Measurements from ENCODE around the gene SMAD5.

Gene SMAD5

DNA sequence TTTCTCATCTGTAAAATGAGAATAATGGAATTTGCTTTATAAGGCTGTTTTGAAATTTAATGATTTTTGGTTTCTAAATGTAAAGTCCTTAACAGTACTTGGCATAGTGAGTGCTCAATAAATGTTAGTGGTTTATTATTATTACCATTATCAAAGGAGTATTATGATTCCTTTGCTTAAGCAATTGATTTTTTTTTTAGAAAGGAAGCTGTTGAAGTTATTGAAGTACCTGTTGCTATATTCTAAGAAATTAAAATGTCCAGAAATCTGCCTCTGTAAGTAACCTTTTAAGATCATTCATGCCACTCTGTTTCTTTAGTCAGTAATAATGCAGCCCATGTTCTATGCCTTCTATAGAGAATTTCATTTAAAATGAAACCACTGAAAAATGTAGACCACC is 15.0 kb downstream of the SMAD5 start:
- Histone ChIP-seq H4K20me1 (ENCODE audit: insufficient read depth, low read length) (peaks cover 39% of the 10 kb centered on the region), H3F3A (ENCODE audit: insufficient read depth, low read length) (no peaks in the 10 kb centered on the region)

DNA sequence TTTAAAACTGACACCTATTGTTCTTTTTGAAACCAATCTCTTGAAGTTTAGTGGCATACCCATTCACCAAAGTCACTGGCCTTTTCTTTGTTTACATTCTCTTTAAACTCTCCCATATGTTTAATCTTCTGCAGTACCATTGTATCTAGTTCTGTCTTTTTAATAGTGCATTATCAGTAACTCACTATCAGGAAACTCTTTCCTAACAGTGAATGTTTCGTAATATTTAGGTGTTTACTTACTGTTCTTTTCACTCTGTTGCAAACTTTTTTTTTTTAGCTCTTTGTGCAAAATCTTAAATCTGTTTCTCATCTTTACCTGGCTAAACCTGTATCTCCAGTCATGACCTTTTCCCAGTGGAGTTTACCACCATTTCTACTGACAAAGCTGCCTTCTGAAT is 17.2 kb downstream of the SMAD5 start:
- no peaks in the 10 kb centered on the region for H3F3A ChIP-seq (ENCODE audit: insufficient read depth, low read length)
- H3K79me2 ChIP-seq (ENCODE audit: low read length): peaks cover 97% of the 10 kb centered on the region
- TF ChIP-seq EZH2 (optimal IDR thresholded peaks at IDR 0.05; ENCODE audit: low read depth, low read length) (no peak), EZH2phosphoT487 (IDR thresholded peaks at IDR 0.05; ENCODE audit: low read length) (no peak)
- TF ChIP-seq, protein P1, sequence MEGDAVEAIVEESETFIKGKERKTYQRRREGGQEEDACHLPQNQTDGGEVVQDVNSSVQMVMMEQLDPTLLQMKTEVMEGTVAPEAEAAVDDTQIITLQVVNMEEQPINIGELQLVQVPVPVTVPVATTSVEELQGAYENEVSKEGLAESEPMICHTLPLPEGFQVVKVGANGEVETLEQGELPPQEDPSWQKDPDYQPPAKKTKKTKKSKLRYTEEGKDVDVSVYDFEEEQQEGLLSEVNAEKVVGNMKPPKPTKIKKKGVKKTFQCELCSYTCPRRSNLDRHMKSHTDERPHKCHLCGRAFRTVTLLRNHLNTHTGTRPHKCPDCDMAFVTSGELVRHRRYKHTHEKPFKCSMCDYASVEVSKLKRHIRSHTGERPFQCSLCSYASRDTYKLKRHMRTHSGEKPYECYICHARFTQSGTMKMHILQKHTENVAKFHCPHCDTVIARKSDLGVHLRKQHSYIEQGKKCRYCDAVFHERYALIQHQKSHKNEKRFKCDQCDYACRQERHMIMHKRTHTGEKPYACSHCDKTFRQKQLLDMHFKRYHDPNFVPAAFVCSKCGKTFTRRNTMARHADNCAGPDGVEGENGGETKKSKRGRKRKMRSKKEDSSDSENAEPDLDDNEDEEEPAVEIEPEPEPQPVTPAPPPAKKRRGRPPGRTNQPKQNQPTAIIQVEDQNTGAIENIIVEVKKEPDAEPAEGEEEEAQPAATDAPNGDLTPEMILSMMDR (IDR thresholded peaks at IDR 0.05; ENCODE audit: low read length): no peak
- DNase-seq: no peak
- no peak overlapping the region for H3K9ac ChIP-seq (ENCODE audit: low read length)
- peaks cover 7% of the 10 kb centered on the region; the same call in 1 of the 2 replicates for H3K36me3 ChIP-seq (replicated peaks; ENCODE audit: insufficient read depth, low read length)
- H3K9me2 ChIP-seq (replicated peaks; ENCODE audit: insufficient read depth, low read length): no peaks in the 10 kb centered on the region
- H3K4me1 ChIP-seq (ENCODE audit: low read length): no peaks in the 10 kb centered on the region
- no peak overlapping the region for H3K4me3 ChIP-seq (ENCODE audit: low read length)
- H3K4me2 ChIP-seq (ENCODE audit: low read depth, low read length): no peak overlapping the region
- no peaks in the 10 kb centered on the region for H3K27me3 ChIP-seq (replicated peaks; ENCODE audit: insufficient read depth, low read length)
- no peak overlapping the region for H3K27ac ChIP-seq (ENCODE audit: low read length)
- H4K20me1 ChIP-seq (ENCODE audit: insufficient read depth, low read length): peaks cover 19% of the 10 kb centered on the region
- H2AFZ ChIP-seq (ENCODE audit: low read length): no peak overlapping the region
- no peaks in the 10 kb centered on the region for H3K9me3 ChIP-seq (replicated peaks; ENCODE audit: insufficient read depth, low read length)

More for the DNA sequence above, 15.0 kb downstream of the SMAD5 start:
- TF ChIP-seq, protein P1 (IDR thresholded peaks at IDR 0.05; ENCODE audit: low read length): no peak
- TF ChIP-seq EZH2phosphoT487 (IDR thresholded peaks at IDR 0.05; ENCODE audit: low read length): no peak
- no peak for TF ChIP-seq EZH2 (optimal IDR thresholded peaks at IDR 0.05; ENCODE audit: low read depth, low read length)
- Histone ChIP-seq H3K4me1 (ENCODE audit: low read length) (no peaks in the 10 kb centered on the region), H3K79me2 (ENCODE audit: low read length) (peaks cover 97% of the 10 kb centered on the region), H3K27me3 (replicated peaks; ENCODE audit: insufficient read depth, low read length) (no peaks in the 10 kb centered on the region), H3K9me2 (replicated peaks; ENCODE audit: insufficient read depth, low read length) (no peaks in the 10 kb centered on the region), H3K9ac (ENCODE audit: low read length) (no peak overlapping the region), H3K4me2 (ENCODE audit: low read depth, low read length) (no peak overlapping the region), H2AFZ (ENCODE audit: low read length) (no peak overlapping the region), H3K9me3 (replicated peaks; ENCODE audit: insufficient read depth, low read length) (no peaks in the 10 kb centered on the region), H3K36me3 (replicated peaks; ENCODE audit: insufficient read depth, low read length) (peaks cover 7% of the 10 kb centered on the region; the same call in 1 of the 2 replicates), H3K4me3 (ENCODE audit: low read length) (no peak overlapping the region), H3K27ac (ENCODE audit: low read length) (no peak overlapping the region)
- no peak for DNase-seq

DNA sequence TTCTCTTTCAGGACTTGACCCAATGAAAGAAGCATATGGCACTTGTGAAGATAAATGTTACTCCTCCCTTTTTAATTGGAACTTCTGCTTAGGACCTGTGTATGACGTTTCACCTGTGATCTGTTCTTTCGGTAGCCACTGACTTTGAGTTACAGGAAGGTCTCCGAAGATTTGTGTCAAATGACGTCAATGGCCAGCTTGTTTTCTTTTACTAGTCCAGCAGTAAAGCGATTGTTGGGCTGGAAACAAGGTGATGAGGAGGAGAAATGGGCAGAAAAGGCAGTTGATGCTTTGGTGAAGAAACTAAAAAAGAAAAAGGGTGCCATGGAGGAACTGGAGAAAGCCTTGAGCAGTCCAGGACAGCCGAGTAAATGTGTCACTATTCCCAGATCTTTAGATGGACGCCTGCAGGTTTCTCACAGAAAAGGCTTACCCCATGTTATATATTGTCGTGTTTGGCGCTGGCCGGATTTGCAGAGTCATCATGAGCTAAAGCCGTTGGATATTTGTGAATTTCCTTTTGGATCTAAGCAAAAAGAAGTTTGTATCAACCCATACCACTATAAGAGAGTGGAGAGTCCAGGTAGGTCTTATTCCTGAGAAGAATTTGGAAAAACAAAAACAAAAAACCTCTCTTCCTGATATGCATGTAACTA is 21.1 kb downstream of the SMAD5 start:
- Histone ChIP-seq H3K9me3 (replicated peaks; ENCODE audit: insufficient read depth, low read length) (no peaks in the 10 kb centered on the region), H2AFZ (ENCODE audit: low read length) (no peak overlapping the region), H3K9ac (ENCODE audit: low read length) (no peak overlapping the region), H4K20me1 (ENCODE audit: insufficient read depth, low read length) (peaks cover 3% of the 10 kb centered on the region; the same call in 1 of the 2 replicates), H3K4me2 (ENCODE audit: low read depth, low read length) (no peak overlapping the region), H3F3A (ENCODE audit: insufficient read depth, low read length) (no peaks in the 10 kb centered on the region), H3K36me3 (replicated peaks; ENCODE audit: insufficient read depth, low read length) (peaks cover 7% of the 10 kb centered on the region; the same call in 1 of the 2 replicates), H3K27ac (ENCODE audit: low read length) (no peak overlapping the region), H3K4me3 (ENCODE audit: low read length) (no peak overlapping the region), H3K9me2 (replicated peaks; ENCODE audit: insufficient read depth, low read length) (no peaks in the 10 kb centered on the region), H3K4me1 (ENCODE audit: low read length) (no peaks in the 10 kb centered on the region), H3K79me2 (ENCODE audit: low read length) (peaks cover 90% of the 10 kb centered on the region), H3K27me3 (replicated peaks; ENCODE audit: insufficient read depth, low read length) (no peaks in the 10 kb centered on the region)
- TF ChIP-seq EZH2 (optimal IDR thresholded peaks at IDR 0.05; ENCODE audit: low read depth, low read length) (no peak), EZH2phosphoT487 (IDR thresholded peaks at IDR 0.05; ENCODE audit: low read length) (no peak)
- TF ChIP-seq, protein P1 (IDR thresholded peaks at IDR 0.05; ENCODE audit: low read length): no peak
- no peak for DNase-seq
